Common myeloid progenitor, CD34-positive (primary cell): ENCODE data around the gene JMY.

Source experiments
- CTCF ChIA-PET: fragments of 350-600 bp; sonication (Branson Sonifier 250); formaldehyde crosslinking; loops from one replicate; lab custom pipeline; 2021; ENCODE audit warnings: antibody characterized with exemption; lab: Charles Lee
- POLR2A ChIA-PET: fragments of 350-600 bp; sonication (Branson Sonifier 250); formaldehyde crosslinking; loops from one replicate; lab custom pipeline; 2021; ENCODE audit warnings: antibody characterized with exemption; lab: Charles Lee
- DNase-seq, 3 donors: peaks; one replicate each; pipeline versions ENCODE4 v3.0.0 to v3.0.0-alpha.2; 2013
- H3K27ac ChIP-seq, 2 experiments: 1 replicate in 1 of 2; 2 replicates in 1 of 2; pipeline ENCODE4 v1.7.0; 2013; ENCODE audit warnings: inconsistent platforms in 2 of 2, low read length in 2 of 2, mild to moderate bottlenecking in 2 of 2, low read depth in 1 of 2, moderate library complexity in 1 of 2; ENCODE audit not compliant: severe bottlenecking in 2 of 2, insufficient read depth in 1 of 2, poor library complexity in 1 of 2
- H3K27me3 ChIP-seq, 5 experiments: replicated peaks in 2 of 5; 1 replicate in 3 of 5; 2 replicates in 2 of 5; pipeline versions ENCODE4 v1.6.1 to v1.7.0; 2013; ENCODE audit warnings: low read length in 4 of 5, mild to moderate bottlenecking in 2 of 5, moderate library complexity in 2 of 5, inconsistent platforms in 1 of 5; ENCODE audit not compliant: insufficient read depth in 5 of 5, control insufficient read depth in 4 of 5
- H3K36me3 ChIP-seq, 4 experiments: 1 replicate in 2 of 4; 2 replicates in 2 of 4; pipeline versions ENCODE4 v1.6.1 to v1.7.0; 2013; ENCODE audit warnings: low read length in 3 of 4, control low read depth in 1 of 4, mild to moderate bottlenecking in 1 of 4; ENCODE audit not compliant: control insufficient read depth in 4 of 4, insufficient read depth in 4 of 4
- H3K4me1 ChIP-seq, 4 experiments: 1 replicate in 3 of 4; 2 replicates in 1 of 4; pipeline versions ENCODE4 v1.6.1 to v1.7.1; 2013; ENCODE audit warnings: low read length in 3 of 4, mild to moderate bottlenecking in 3 of 4, control low read depth in 1 of 4, inconsistent platforms in 1 of 4, moderate library complexity in 1 of 4; ENCODE audit not compliant: control insufficient read depth in 4 of 4, insufficient read depth in 4 of 4; ENCODE audit errors: control extremely low read depth in 1 of 4
- H3K4me3 ChIP-seq, 7 experiments: 1 replicate in 4 of 7; 2 replicates in 3 of 7; pipeline versions ENCODE4 v1.5.1 to v1.7.0; 2013; ENCODE audit warnings: mild to moderate bottlenecking in 7 of 7, low read length in 6 of 7, moderate library complexity in 6 of 7, inconsistent platforms in 2 of 7, low read depth in 2 of 7, control low read depth in 1 of 7; ENCODE audit not compliant: insufficient read depth in 4 of 7, control insufficient read depth in 1 of 7; ENCODE audit errors: extremely low read depth in 1 of 7
- H3K9me3 ChIP-seq, 5 experiments: 1 replicate in 4 of 5; 2 replicates in 1 of 5; pipeline versions ENCODE4 v1.6.1 to v1.7.1; 2013; ENCODE audit warnings: low read length in 4 of 5, mild to moderate bottlenecking in 2 of 5, inconsistent platforms in 1 of 5, low read depth in 1 of 5, moderate library complexity in 1 of 5; ENCODE audit not compliant: control insufficient read depth in 4 of 5, insufficient read depth in 2 of 5; ENCODE audit errors: control extremely low read depth in 1 of 5
- WGBS: methylation state at CpG from one replicate; pipeline ENCODE4 v1.1.5; 2013; ENCODE audit not compliant: insufficient coverage; 5-methylcytosine and 5-hydroxymethylcytosine counted together

JMY gene

GRCh38 chr5:79225026-79225425 is 10.9 kb upstream of the JMY start:
- ChIA-PET POLR2A (no interaction called here), CTCF (no interaction called here)
- DNase-seq = no peak
- no peak overlapping the region for H3K4me3 ChIP-seq
- H3K9me3 ChIP-seq = no peaks in the 10 kb centered on the region
- H3K4me1 ChIP-seq = no peaks in the 10 kb centered on the region
- no peaks in the 10 kb centered on the region for H3K36me3 ChIP-seq
- no peak overlapping the region for H3K27ac ChIP-seq
- 93% methylated on average over 2 of the region's 2 CpGs for WGBS
- no peaks in the 10 kb centered on the region for H3K27me3 ChIP-seq

- Histone ChIP-seq H3K9me3 (no peaks in the 10 kb centered on the region), H3K36me3 (no peaks in the 10 kb centered on the region), H3K4me1 (no peaks in the 10 kb centered on the region), H3K4me3 (no peak overlapping the region), H3K27me3 (no peaks in the 10 kb centered on the region), H3K27ac (no peak overlapping the region)
- POLR2A ChIA-PET = no interaction called here
- no peak for DNase-seq
- CTCF ChIA-PET = no interaction called here
- WGBS = 98% methylated on average over 5 of the region's 5 CpGs
These were observed 10.5 kb upstream of the JMY start for GRCh38 chr5:79225441-79225840.

DNA sequence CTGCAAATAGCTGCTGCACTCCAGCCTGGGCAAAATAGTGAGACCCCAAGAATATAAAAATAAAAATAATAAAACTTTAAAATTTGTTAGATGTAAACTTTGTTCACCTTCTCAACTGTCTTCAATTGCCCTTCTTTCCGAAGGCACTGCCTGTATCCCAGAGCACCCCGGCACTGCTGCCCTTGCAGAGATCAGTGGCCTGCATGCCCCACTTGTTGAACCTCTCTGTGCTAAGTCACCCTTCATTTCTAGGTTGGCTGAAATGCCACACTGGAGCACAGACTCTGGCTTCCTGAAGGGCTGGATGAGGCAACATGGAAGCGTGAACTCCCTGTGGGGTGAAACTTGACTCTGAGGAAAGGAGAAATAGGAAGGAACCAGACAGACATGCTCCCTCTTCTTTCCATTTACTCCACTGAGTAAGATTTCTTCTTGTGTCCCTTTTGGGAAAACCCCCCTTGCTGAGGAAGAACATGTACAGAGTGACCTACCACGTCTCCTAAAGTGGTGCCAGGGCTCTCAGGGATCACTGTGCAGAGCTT is 8.4 kb upstream of the JMY start:
- Histone ChIP-seq H3K9me3 (no peaks in the 10 kb centered on the region), H3K27me3 (no peaks in the 10 kb centered on the region), H3K4me1 (no peaks in the 10 kb centered on the region), H3K36me3 (no peaks in the 10 kb centered on the region), H3K4me3 (no peak overlapping the region), H3K27ac (no peak overlapping the region)
- ChIA-PET CTCF (no interaction called here), POLR2A (no interaction called here)
- no peak for DNase-seq
- 93% methylated on average over 3 of the region's 4 CpGs for WGBS

DNA sequence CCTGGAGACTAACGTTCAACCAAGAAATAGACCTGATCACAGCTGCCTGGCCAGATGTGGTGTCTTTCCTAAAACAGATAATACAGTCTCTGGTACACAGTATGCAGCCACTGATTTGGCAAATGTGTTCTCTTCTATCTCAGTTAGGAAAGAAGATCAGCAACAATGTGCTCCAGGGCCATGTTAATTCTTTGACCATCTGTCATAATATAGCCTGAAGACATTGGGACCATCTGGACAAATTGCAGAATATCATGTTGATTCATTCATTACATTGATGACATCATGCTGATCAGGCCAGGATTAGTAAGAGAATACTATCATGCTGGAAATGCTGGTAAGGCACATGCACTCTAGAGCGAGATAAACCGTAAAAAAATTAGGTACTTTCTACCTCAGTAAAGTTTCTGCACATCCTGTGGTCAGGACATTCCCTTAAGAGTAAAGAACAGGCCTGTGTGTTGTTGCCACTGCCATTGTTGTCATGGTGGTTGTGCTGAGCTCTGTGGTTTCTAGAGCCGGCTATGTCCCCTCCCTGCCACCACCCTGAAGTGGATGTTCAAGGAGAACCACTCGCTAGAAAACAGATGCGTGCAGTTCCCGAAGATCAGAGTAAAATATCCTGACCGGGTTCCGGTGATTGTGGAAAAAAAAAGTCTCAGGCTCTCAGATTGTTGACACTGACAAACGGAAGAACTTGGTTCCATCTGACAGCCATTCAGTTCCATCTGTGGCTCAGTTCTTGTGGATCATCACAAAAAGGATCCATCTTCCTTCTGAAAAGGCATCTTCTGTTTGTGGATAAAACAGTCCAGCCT is 6.4 kb upstream of the JMY start:
- no peaks in the 10 kb centered on the region for H3K9me3 ChIP-seq
- H3K4me1 ChIP-seq = no peaks in the 10 kb centered on the region
- peak in 1 of 3 donors; percentile 13 for DNase-seq
- H3K27ac ChIP-seq = no peak overlapping the region
- ChIA-PET POLR2A (no interaction called here), CTCF (no interaction called here)
- H3K36me3 ChIP-seq = no peaks in the 10 kb centered on the region
- 99% methylated on average over 8 of the region's 10 CpGs for WGBS
- no peak overlapping the region for H3K4me3 ChIP-seq
- no peaks in the 10 kb centered on the region for H3K27me3 ChIP-seq

DNA sequence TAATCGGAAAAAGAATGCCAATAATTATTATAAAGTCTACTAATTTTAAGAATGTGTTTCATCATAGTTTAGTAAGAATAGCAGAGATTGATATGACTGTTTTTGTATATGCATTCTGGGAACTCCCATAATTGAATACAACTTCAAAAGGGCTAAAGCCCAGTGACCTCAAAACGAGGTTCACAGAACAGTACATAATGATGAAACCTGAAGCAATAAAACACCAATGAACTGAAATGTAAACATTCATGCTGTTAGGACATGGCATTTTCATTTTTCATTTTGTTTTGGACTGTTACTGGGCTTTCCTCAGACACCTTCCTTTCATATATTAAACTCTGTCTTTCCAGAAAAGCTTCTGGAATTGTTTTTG is 684 bp upstream of the JMY start:
- Histone ChIP-seq H3K4me3 (peak overlapping the region; percentile 83 to 97 (median 89)), H3K27ac (peak overlapping the region in 1 of 2 experiments; percentile 70), H3K36me3 (no peaks in the 10 kb centered on the region), H3K9me3 (no peaks in the 10 kb centered on the region), H3K27me3 (no peaks in the 10 kb centered on the region), H3K4me1 (peaks cover 7 to 35% (median 31%) of the 10 kb centered on the region in 4 experiments)
- peak; percentile 1 to 46 (median 33) for DNase-seq
- CTCF ChIA-PET = no interaction called here
- POLR2A ChIA-PET = no interaction called here
- 20% methylated on average over 1 of the region's 2 CpGs for WGBS

GRCh38 chr5:79236362-79236969 is 535 bp downstream of the JMY start:
- ChIA-PET CTCF (interaction anchor here (1.3 kb wide), 1 partner anchor 20 kb away, joined by 4 read pairs; no protein-coding TSS in a partner anchor), POLR2A (no interaction called here)
- Histone ChIP-seq H3K27me3 (no peaks in the 10 kb centered on the region), H3K4me1 (peaks cover 7 to 35% (median 31%) of the 10 kb centered on the region in 4 experiments), H3K27ac (peak overlapping the region; percentile 25 to 79), H3K4me3 (peak overlapping the region; percentile 83 to 97 (median 89)), H3K36me3 (no peaks in the 10 kb centered on the region), H3K9me3 (no peaks in the 10 kb centered on the region)
- peak in 2 of 3 donors; percentile 28 to 30 for DNase-seq
- WGBS = under 1% methylated on average over 72 of the region's 78 CpGs
